Muscle of leg (tissue), 16 donors: ENCODE measurements around the gene MBNL3. TPM values are rescaled to one million over a fixed set of nuclear protein-coding genes. Genes with fewer than 3 reads are reported as not detected.

ENCODE experiments used
- DNase-seq: peaks from one replicate; pipeline ENCODE4 v3.0.0; 2013
- H3K27ac ChIP-seq: one replicate; pipeline ENCODE4 v1.5.1; 2013; ENCODE audit warnings: mild to moderate bottlenecking, low read length, control low read depth
- H3K27me3 ChIP-seq: one replicate; pipeline ENCODE4 v1.6.1; 2013; ENCODE audit warnings: low read length; ENCODE audit not compliant: control insufficient read depth, insufficient read depth
- H3K36me3 ChIP-seq: one replicate; pipeline ENCODE4 v1.6.1; 2013; ENCODE audit warnings: low read length; ENCODE audit not compliant: control insufficient read depth, insufficient read depth
- H3K4me1 ChIP-seq: one replicate; pipeline ENCODE4 v1.6.1; 2013; ENCODE audit warnings: low read length; ENCODE audit not compliant: control insufficient read depth, insufficient read depth
- H3K4me3 ChIP-seq: one replicate; pipeline ENCODE4 v1.5.1; 2013; ENCODE audit warnings: low read length, control low read depth
- H3K9me3 ChIP-seq: replicated peaks from 2 replicates; pipeline ENCODE4 v1.6.1; 2013; ENCODE audit warnings: low read depth, low read length; ENCODE audit not compliant: control insufficient read depth
- WGBS: methylation state at CpG from one replicate; pipeline ENCODE4 v1.1.5; 2013; ENCODE audit warnings: missing lambda C conversion rate; ENCODE audit not compliant: insufficient coverage; 5-methylcytosine and 5-hydroxymethylcytosine counted together
- long read RNA-seq, 11 donors: transcript quantifications; one replicate each; lab custom pipeline, GENCODE V29; 2026
- polyA plus RNA-seq, 8 donors: library from polyadenylated mRNA; unstranded; fragments of 120-200 nt; gene quantifications; one replicate each; pipeline versions ENCODE4 v1.2.1 to v1.2.3, GENCODE V29; 2013; ENCODE audit warnings: inconsistent platforms in 1 of 8, low replicate concordance in 1 of 8; ENCODE audit not compliant: insufficient read length in 8 of 8, insufficient read depth in 1 of 8
- total RNA-seq: library from RNA; stranded (reverse); fragments of 120-200 nt; gene quantifications from one replicate; pipeline ENCODE4 v1.2.4, GENCODE V29; 2013

Gene MBNL3, protein sequence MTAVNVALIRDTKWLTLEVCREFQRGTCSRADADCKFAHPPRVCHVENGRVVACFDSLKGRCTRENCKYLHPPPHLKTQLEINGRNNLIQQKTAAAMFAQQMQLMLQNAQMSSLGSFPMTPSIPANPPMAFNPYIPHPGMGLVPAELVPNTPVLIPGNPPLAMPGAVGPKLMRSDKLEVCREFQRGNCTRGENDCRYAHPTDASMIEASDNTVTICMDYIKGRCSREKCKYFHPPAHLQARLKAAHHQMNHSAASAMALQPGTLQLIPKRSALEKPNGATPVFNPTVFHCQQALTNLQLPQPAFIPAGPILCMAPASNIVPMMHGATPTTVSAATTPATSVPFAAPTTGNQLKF
- total RNA-seq (9.8 TPM), polyA plus RNA-seq (10 to 100 TPM in 6 of 8 donors, 1 to 10 TPM in 2; 6.8 to 18.4 (median 11.5) TPM)
- long read RNA-seq, donor 1: 0 reads
- long read RNA-seq, donor 2: 0 reads
- long read RNA-seq, donor 3: 0 reads
- long read RNA-seq, donor 4: 0 reads
- long read RNA-seq, donor 5: 0 reads
- long read RNA-seq, donor 6: 0 reads
- long read RNA-seq, donor 7, partial matches to known transcripts: 0 of 1 reads
- long read RNA-seq, donor 7, other reads (novel, unspliced or antisense): 0 of 1 reads
- long read RNA-seq, donor 8, partial matches to known transcripts: 0 of 1 reads
- long read RNA-seq, donor 8, other reads (novel, unspliced or antisense): 0 of 1 reads
- long read RNA-seq, donor 9: 0 reads
- long read RNA-seq, donor 10: 0 reads
- long read RNA-seq, donor 11: 0 reads

- DNase-seq: peak; percentile 82
- peaks cover 7% of the 10 kb centered on the region for H3K27me3 ChIP-seq
- H3K4me3 ChIP-seq: peak within 1 kb of the TSS; percentile 48
- no peaks in the 10 kb centered on the region for H3K4me1 ChIP-seq
- no peaks in the 10 kb centered on the region for H3K36me3 ChIP-seq
- H3K9me3 ChIP-seq: no peaks in the 10 kb centered on the region
- WGBS: 37% methylated on average over 58 of the region's 59 CpGs
- peak within 1 kb of the TSS; percentile 84 for H3K27ac ChIP-seq
Measured at GRCh38 chrX:132488819-132489577, at the start of gene MBNL3. Gene MBNL3, minus strand, starts transcription at chrX:132489038. Its CDS starts 49,427 bp downstream, at chrX:132439611.

DNA sequence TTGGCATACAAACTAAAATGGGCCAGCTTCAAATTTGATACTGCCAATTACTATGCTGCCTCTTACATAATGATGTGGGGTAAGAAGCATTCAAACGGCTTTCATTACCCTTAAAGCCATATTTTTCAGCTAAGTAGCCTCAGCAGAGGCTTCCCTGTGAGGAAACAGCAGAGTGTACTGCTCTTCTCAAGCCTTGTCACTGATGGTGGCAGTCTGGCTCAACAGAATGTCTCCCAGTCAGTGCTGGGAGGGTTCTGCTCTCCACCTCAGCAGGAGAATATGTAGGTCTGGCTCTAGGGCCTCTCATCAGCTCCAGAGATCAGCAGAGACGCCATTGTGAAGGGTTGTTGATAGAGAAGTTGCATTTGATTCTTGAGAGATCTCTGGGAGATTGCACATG is 44.6 kb upstream of the MBNL3 start:
- peaks cover 12% of the 10 kb centered on the region for H3K27me3 ChIP-seq
- no peaks in the 10 kb centered on the region for H3K4me1 ChIP-seq
- no peak overlapping the region for H3K27ac ChIP-seq
- DNase-seq: no peak
- H3K4me3 ChIP-seq: no peak overlapping the region
- WGBS: 44% methylated on average over 1 of the region's 2 CpGs
- no peaks in the 10 kb centered on the region for H3K9me3 ChIP-seq
- H3K36me3 ChIP-seq: no peaks in the 10 kb centered on the region

GRCh38 chrX:132532913-132533312 is 44.1 kb upstream of the MBNL3 start:
- Histone ChIP-seq H3K36me3 (no peaks in the 10 kb centered on the region), H3K4me1 (no peaks in the 10 kb centered on the region), H3K9me3 (no peaks in the 10 kb centered on the region), H3K4me3 (no peak overlapping the region), H3K27me3 (peaks cover 10% of the 10 kb centered on the region), H3K27ac (no peak overlapping the region)
- WGBS: no CpG with 5 or more reads among the region's 1 CpG
- DNase-seq: peak; percentile 3

DNA sequence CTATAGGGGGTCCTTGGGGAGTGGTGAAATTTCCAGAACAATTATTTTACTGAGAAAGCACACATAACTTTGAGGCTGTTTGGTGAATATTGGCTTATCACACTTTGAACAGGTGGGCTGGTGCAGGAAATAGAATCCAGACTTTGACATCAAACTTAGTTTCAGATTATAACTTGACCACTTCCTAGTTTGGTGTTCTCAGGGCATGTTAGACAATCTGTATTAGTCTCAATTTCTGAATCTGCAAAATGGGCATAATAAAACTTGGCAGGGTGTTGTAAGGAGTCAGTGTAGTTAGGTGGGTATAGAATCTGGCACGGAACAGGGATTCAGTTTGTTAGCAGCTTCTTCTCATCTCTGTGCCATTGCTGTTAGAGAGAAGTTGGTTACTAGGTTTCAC is 43.3 kb upstream of the MBNL3 start:
- Histone ChIP-seq H3K27me3 (peaks cover 9% of the 10 kb centered on the region), H3K4me1 (no peaks in the 10 kb centered on the region), H3K27ac (no peak overlapping the region), H3K4me3 (no peak overlapping the region), H3K36me3 (no peaks in the 10 kb centered on the region), H3K9me3 (no peaks in the 10 kb centered on the region)
- WGBS: no CpG with 5 or more reads among the region's 1 CpG
- no peak for DNase-seq

DNA sequence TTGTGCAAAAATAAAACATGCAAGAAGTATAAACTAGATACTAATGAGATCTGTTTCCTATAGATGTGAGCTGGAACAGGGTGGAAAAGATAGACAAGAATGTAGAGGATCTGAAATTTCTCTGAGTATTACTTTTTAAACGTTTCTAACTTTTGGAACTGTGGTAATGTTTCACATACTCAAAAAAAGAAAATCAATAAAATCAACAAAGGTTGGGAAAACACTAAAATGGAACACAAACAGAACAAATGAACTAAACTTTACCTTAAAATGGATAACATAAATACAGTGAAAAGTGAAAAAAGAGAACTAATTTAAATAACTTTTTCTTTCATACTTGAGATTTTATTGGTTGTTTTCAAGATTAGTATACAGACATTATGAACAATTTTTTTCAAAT is 32.0 kb upstream of the MBNL3 start:
- Histone ChIP-seq H3K4me1 (no peaks in the 10 kb centered on the region), H3K4me3 (no peak overlapping the region), H3K9me3 (no peaks in the 10 kb centered on the region), H3K27ac (no peak overlapping the region), H3K27me3 (peaks cover 6% of the 10 kb centered on the region), H3K36me3 (no peaks in the 10 kb centered on the region)
- WGBS: no CpG with 5 or more reads among the region's 1 CpG
- no peak for DNase-seq

DNA sequence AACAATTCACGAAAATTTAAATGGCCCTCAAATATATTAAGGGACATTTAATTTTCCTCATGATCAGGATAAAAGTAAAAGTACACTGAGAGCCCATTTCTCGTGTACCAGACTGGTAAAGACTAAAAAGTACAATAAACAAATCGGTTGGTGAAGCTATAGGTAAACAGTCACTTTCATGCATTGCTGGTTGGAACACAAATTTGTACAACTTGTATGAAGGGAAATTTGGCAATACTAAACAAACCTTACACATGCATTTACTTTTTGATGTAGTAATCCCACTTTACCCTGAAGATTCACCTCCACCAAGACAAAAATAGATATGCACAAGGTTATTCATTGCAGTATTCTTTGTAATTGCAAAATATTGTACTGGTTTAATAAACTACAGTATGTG is 31.4 kb upstream of the MBNL3 start:
- DNase-seq: no peak
- Histone ChIP-seq H3K9me3 (no peaks in the 10 kb centered on the region), H3K27me3 (peaks cover 6% of the 10 kb centered on the region), H3K4me3 (no peak overlapping the region), H3K36me3 (no peaks in the 10 kb centered on the region), H3K4me1 (no peaks in the 10 kb centered on the region), H3K27ac (no peak overlapping the region)
- WGBS: no CpG with 5 or more reads among the region's 3 CpGs

- no peak overlapping the region for H3K4me3 ChIP-seq
- no peaks in the 10 kb centered on the region for H3K36me3 ChIP-seq
- no peaks in the 10 kb centered on the region for H3K9me3 ChIP-seq
- H3K27ac ChIP-seq: no peak overlapping the region
- WGBS: no CpG with 5 or more reads among the region's 1 CpG
- H3K4me1 ChIP-seq: no peaks in the 10 kb centered on the region
- H3K27me3 ChIP-seq: peaks cover 6% of the 10 kb centered on the region
- DNase-seq: no peak
Measured at GRCh38 chrX:132518401-132518800, 29.6 kb upstream of the MBNL3 start.

DNA sequence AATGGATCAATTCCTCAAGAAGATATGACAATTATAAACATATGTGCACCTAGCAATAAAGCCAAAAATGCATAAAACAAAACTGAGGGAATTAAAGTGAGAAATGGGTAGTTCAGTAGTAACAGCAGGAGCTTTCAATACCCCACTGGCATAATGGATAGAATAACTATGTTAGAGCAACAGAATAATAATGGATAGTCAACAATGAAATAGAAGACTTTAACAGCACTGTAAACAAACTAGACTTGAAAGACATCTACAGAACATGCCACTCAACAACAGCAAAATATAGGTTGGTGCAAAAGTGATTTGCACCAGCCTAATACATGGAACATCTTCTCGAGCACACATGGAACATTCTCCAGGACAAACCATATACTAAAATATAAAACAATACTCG is 20.0 kb upstream of the MBNL3 start:
- Histone ChIP-seq H3K36me3 (no peaks in the 10 kb centered on the region), H3K27ac (no peak overlapping the region), H3K9me3 (no peaks in the 10 kb centered on the region), H3K4me3 (no peak overlapping the region), H3K27me3 (peaks cover 4% of the 10 kb centered on the region), H3K4me1 (no peaks in the 10 kb centered on the region)
- WGBS: no CpG with 5 or more reads among the region's 2 CpGs
- DNase-seq: no peak

GRCh38 chrX:132505116-132505515 is 16.3 kb upstream of the MBNL3 start:
- DNase-seq: no peak
- no peak overlapping the region for H3K27ac ChIP-seq
- no peaks in the 10 kb centered on the region for H3K4me1 ChIP-seq
- no peaks in the 10 kb centered on the region for H3K9me3 ChIP-seq
- no peak overlapping the region for H3K4me3 ChIP-seq
- H3K36me3 ChIP-seq: no peaks in the 10 kb centered on the region
- 63% methylated on average over 3 of the region's 3 CpGs for WGBS
- peaks cover 7% of the 10 kb centered on the region for H3K27me3 ChIP-seq

DNA sequence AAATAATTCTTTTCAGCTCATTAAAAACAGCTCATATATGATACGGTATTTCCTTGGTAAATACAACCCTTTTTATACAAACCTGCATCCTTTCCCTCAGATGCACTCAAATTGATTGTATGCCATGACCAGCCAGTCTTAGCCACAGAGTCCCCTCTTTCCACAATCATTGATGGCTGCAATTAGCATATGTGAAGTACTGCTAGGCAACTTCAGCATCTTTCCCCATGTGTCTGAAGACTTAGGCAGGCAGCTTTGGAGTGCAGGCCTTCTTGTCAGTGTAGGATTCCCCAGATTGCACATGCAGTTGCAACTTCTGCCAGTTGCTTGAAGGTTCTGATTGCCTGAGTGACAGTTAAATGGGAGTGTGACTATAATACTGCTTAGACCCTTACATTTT is 15.6 kb upstream of the MBNL3 start:
- WGBS: 86% methylated on average over 1 of the region's 1 CpG
- Histone ChIP-seq H3K4me1 (no peaks in the 10 kb centered on the region), H3K36me3 (no peaks in the 10 kb centered on the region), H3K27ac (no peak overlapping the region), H3K4me3 (no peak overlapping the region), H3K9me3 (no peaks in the 10 kb centered on the region), H3K27me3 (peaks cover 7% of the 10 kb centered on the region)
- DNase-seq: no peak
